Measurements from ENCODE around the gene PCBP3.

GRCh38 chr21:45863267-45863666, 219.7 kb downstream of the PCBP3 start:
- TF ChIP-seq ZNF274 (IDR thresholded peaks at IDR 0.05; ENCODE audit: low read depth, low read length) = no peak
- TF ChIP-seq YY1 (IDR thresholded peaks at IDR 0.05; ENCODE audit: insufficient read depth, insufficient read length) = no peak
- no peak for TF ChIP-seq SUZ12 (IDR thresholded peaks at IDR 0.05; ENCODE audit: extremely low read depth, insufficient read depth, insufficient read length)
